ENCODE data around the gene MAP6D1.

MAP6D1 gene

DNA sequence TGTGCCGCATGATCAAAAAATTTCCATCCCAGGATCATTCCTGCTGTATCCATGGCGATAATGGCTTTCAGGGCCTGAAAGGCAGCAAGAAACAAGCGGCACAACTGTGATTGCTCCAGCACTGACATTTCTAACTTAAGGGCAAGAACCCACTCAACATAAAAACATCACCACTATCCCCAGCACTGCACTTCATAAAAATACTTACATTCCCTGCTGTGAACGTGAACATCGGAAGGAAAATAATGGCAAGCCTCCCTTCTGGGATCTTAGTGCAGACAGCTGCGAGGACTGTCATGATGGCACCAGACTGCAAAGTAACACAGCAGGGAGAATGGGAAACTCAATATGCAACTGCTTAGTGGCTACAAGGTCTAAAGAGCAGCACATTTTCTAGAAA is 8.1 kb upstream of the MAP6D1 start:
- H3K36me3 Mint-ChIP-seq = peaks cover 16% of the 10 kb centered on the region
- H3K9me3 Mint-ChIP-seq = no peaks in the 10 kb centered on the region
- no peaks in the 10 kb centered on the region for H3K27me3 Mint-ChIP-seq
- H3K27ac Mint-ChIP-seq = no peak overlapping the region
- no peak for ATAC-seq (ENCODE audit: low read depth)
- no peak overlapping the region for H3K4me3 Mint-ChIP-seq
- no peaks in the 10 kb centered on the region for H3K4me1 Mint-ChIP-seq
- no peak for DNase-seq (ENCODE audit: low spot score in 2 of 2)

GRCh38 chr3:183830187-183830586 is 4.8 kb upstream of the MAP6D1 start:
- no peaks in the 10 kb centered on the region for H3K4me1 Mint-ChIP-seq
- no peak overlapping the region for H3K27ac Mint-ChIP-seq
- no peak for ATAC-seq (ENCODE audit: low read depth)

DNA sequence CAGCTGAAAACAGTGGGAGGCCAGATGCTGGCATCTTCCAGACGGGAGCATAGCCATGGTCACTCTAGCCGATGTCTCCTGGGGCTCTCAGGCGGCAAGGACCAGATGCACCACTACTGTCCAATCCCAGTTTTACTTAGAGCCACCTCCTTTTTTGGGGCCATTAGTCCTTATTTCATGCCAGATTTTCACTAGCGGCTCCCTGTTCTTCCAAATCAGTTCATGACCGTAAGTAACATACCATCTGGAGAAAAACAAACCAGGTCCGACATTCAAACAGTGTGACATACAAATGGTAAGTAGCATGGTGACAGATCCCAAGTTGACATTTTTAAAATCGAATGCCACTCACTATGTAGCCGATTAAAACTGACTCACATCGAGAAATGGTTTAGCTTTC is 4.1 kb upstream of the MAP6D1 start:
- no peak for ATAC-seq (ENCODE audit: low read depth)
- DNase-seq (ENCODE audit: low spot score in 2 of 2) = no peak
- H3K36me3 Mint-ChIP-seq = peaks cover 10% of the 10 kb centered on the region
- H3K9me3 Mint-ChIP-seq = no peaks in the 10 kb centered on the region
- no peaks in the 10 kb centered on the region for H3K4me1 Mint-ChIP-seq
- H3K27ac Mint-ChIP-seq = no peak overlapping the region
- no peaks in the 10 kb centered on the region for H3K27me3 Mint-ChIP-seq
- no peak overlapping the region for H3K4me3 Mint-ChIP-seq

More at GRCh38 chr3:183830187-183830586, 4.8 kb upstream of the MAP6D1 start:
- no peaks in the 10 kb centered on the region for H3K9me3 Mint-ChIP-seq
- H3K36me3 Mint-ChIP-seq = peaks cover 10% of the 10 kb centered on the region
- no peak for DNase-seq (ENCODE audit: low spot score in 2 of 2)
- no peaks in the 10 kb centered on the region for H3K27me3 Mint-ChIP-seq
- H3K4me3 Mint-ChIP-seq = no peak overlapping the region

- no peak for DNase-seq (ENCODE audit: low spot score in 2 of 2)
- H3K4me3 Mint-ChIP-seq = no peak overlapping the region
- H3K9me3 Mint-ChIP-seq = no peaks in the 10 kb centered on the region
- H3K4me1 Mint-ChIP-seq = peaks cover 7% of the 10 kb centered on the region
- no peak overlapping the region for H3K27ac Mint-ChIP-seq
- no peaks in the 10 kb centered on the region for H3K27me3 Mint-ChIP-seq
- H3K36me3 Mint-ChIP-seq = peaks cover 8% of the 10 kb centered on the region
- no peak for ATAC-seq (ENCODE audit: low read depth)
These were observed 3.1 kb upstream of the MAP6D1 start for GRCh38 chr3:183828538-183828870.

- H3K36me3 Mint-ChIP-seq = peaks cover 8% of the 10 kb centered on the region
- H3K27me3 Mint-ChIP-seq = no peaks in the 10 kb centered on the region
- DNase-seq (ENCODE audit: low spot score in 2 of 2) (no peak), ATAC-seq (ENCODE audit: low read depth) (no peak)
- peaks cover 7% of the 10 kb centered on the region for H3K4me1 Mint-ChIP-seq
- H3K9me3 Mint-ChIP-seq = no peaks in the 10 kb centered on the region
- H3K27ac Mint-ChIP-seq = no peak overlapping the region
- no peak overlapping the region for H3K4me3 Mint-ChIP-seq
These were observed 2.6 kb upstream of the MAP6D1 start for GRCh38 chr3:183827809-183828537.

GRCh38 chr3:183826448-183827250 is 1.3 kb upstream of the MAP6D1 start:
- Mint-ChIP-seq H3K4me3 (peak overlapping the region; percentile 61), H3K4me1 (peaks cover 7% of the 10 kb centered on the region), H3K9me3 (no peaks in the 10 kb centered on the region), H3K27ac (no peak overlapping the region), H3K27me3 (no peaks in the 10 kb centered on the region), H3K36me3 (peaks cover 7% of the 10 kb centered on the region)
- DNase-seq (ENCODE audit: low spot score in 2 of 2) = no peak
- ATAC-seq (ENCODE audit: low read depth) = no peak

GRCh38 chr3:183824761-183825455 is 469 bp downstream of the MAP6D1 start:
- DNase-seq (ENCODE audit: low spot score in 2 of 2) (peak; percentile 1 to 16), ATAC-seq (ENCODE audit: low read depth) (peak; percentile 28)
- peak overlapping the region; percentile 75 for H3K4me3 Mint-ChIP-seq

GRCh38 chr3:183823963-183824362 is 1.4 kb downstream of the MAP6D1 start:
- peaks cover 7% of the 10 kb centered on the region for H3K4me1 Mint-ChIP-seq
- H3K9me3 Mint-ChIP-seq = no peaks in the 10 kb centered on the region
- no peaks in the 10 kb centered on the region for H3K27me3 Mint-ChIP-seq
- peak overlapping the region; percentile 75 for H3K4me3 Mint-ChIP-seq
- no peak overlapping the region for H3K27ac Mint-ChIP-seq
- no peak for ATAC-seq (ENCODE audit: low read depth)
- H3K36me3 Mint-ChIP-seq = peaks cover 6% of the 10 kb centered on the region
- no peak for DNase-seq (ENCODE audit: low spot score in 2 of 2)

More at GRCh38 chr3:183824761-183825455, 469 bp downstream of the MAP6D1 start:
- H3K27ac Mint-ChIP-seq = no peak overlapping the region
- no peaks in the 10 kb centered on the region for H3K27me3 Mint-ChIP-seq
- H3K4me1 Mint-ChIP-seq = peaks cover 7% of the 10 kb centered on the region
- peaks cover 3% of the 10 kb centered on the region for H3K36me3 Mint-ChIP-seq
- H3K9me3 Mint-ChIP-seq = no peaks in the 10 kb centered on the region

- H3K36me3 Mint-ChIP-seq = peaks cover 6% of the 10 kb centered on the region
- peaks cover 7% of the 10 kb centered on the region for H3K4me1 Mint-ChIP-seq
- H3K27me3 Mint-ChIP-seq = no peaks in the 10 kb centered on the region
- DNase-seq (ENCODE audit: low spot score in 2 of 2) = no peak
- H3K4me3 Mint-ChIP-seq = no peak overlapping the region
- ATAC-seq (ENCODE audit: low read depth) = no peak
- H3K27ac Mint-ChIP-seq = no peak overlapping the region
- no peaks in the 10 kb centered on the region for H3K9me3 Mint-ChIP-seq
These were observed 2.7 kb downstream of the MAP6D1 start for GRCh38 chr3:183822631-183823030.

DNA sequence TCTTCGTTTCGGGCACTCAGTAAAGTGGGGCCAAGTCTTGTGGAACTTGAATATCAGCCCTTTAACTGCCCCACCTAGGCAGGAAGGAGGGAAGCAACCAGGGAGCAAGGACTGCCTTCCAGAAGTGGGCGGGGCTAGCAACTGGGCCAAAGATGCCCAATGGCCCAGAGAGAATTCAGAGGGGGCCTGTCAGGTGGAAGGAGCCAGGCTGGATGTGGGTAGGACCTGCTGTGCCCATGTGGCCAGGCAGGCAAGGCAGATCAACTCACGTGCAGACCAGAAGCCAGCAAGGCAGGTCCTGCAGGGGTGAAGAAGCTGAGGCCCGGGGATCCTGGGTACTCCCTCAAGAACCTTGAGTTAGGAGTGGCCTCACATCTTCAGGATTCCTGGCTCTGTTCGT is 5.5 kb downstream of the MAP6D1 start:
- H3K27ac Mint-ChIP-seq = no peak overlapping the region
- H3K9me3 Mint-ChIP-seq = no peaks in the 10 kb centered on the region
- DNase-seq (ENCODE audit: low spot score in 2 of 2) = no peak
- no peaks in the 10 kb centered on the region for H3K27me3 Mint-ChIP-seq
- H3K4me3 Mint-ChIP-seq = no peak overlapping the region
- ATAC-seq (ENCODE audit: low read depth) = no peak
- H3K4me1 Mint-ChIP-seq = peaks cover 10% of the 10 kb centered on the region
- H3K36me3 Mint-ChIP-seq = peaks cover 11% of the 10 kb centered on the region

GRCh38 chr3:183818706-183819624 is 6.4 kb downstream of the MAP6D1 start:
- Mint-ChIP-seq H3K4me3 (no peak overlapping the region), H3K36me3 (peaks cover 13% of the 10 kb centered on the region), H3K9me3 (no peaks in the 10 kb centered on the region)

GRCh38 chr3:183818041-183818620 is 7.2 kb downstream of the MAP6D1 start:
- H3K9me3 Mint-ChIP-seq = no peaks in the 10 kb centered on the region
- peaks cover 5% of the 10 kb centered on the region for H3K4me1 Mint-ChIP-seq
- H3K27ac Mint-ChIP-seq = no peak overlapping the region
- DNase-seq (ENCODE audit: low spot score in 2 of 2) (no peak), ATAC-seq (ENCODE audit: low read depth) (no peak)
- H3K4me3 Mint-ChIP-seq = no peak overlapping the region
- peaks cover 13% of the 10 kb centered on the region for H3K36me3 Mint-ChIP-seq
- no peaks in the 10 kb centered on the region for H3K27me3 Mint-ChIP-seq

More at GRCh38 chr3:183818706-183819624, 6.4 kb downstream of the MAP6D1 start:
- no peak for ATAC-seq (ENCODE audit: low read depth)
- peaks cover 7% of the 10 kb centered on the region for H3K4me1 Mint-ChIP-seq
- H3K27me3 Mint-ChIP-seq = no peaks in the 10 kb centered on the region
- no peak overlapping the region for H3K27ac Mint-ChIP-seq
- DNase-seq (ENCODE audit: low spot score in 2 of 2) = no peak

DNA sequence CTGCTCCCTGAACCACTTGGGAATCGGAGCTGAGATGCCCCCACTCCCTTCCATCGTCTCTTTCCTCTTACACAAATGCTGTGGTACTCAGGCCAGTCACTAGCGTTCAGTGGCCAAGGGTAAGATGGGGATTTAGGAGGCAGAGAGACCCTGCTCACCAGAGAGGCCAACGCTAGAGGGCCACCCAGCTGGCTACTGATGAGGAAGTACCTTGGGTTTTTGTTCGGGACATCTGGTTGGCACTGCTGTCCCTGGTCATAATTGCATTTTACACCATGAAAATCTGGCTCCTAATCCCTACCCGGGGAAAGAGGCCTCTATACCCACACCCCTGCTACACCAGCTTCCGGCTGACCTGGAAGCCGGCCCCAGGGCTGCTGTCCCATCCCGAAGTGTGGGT is 7.7 kb downstream of the MAP6D1 start:
- Mint-ChIP-seq H3K9me3 (no peaks in the 10 kb centered on the region), H3K36me3 (peaks cover 13% of the 10 kb centered on the region), H3K27me3 (no peaks in the 10 kb centered on the region), H3K4me3 (no peak overlapping the region), H3K27ac (no peak overlapping the region), H3K4me1 (peaks cover 5% of the 10 kb centered on the region)
- ATAC-seq (ENCODE audit: low read depth) (no peak), DNase-seq (ENCODE audit: low spot score in 2 of 2) (no peak)
